NB4 (cell line): Measurements from ENCODE around the gene STK38.
"Not testable (repeated sequence)": the region's sequence is repeated elsewhere in the genome, so short reads cannot be mapped to it uniquely, and the experiment has no call there.

Source experiments
- DNase-seq: peaks from one replicate; pipeline ENCODE4 v3.0.0; 2010; ENCODE audit warnings: low read depth
- H3K4me3 ChIP-seq: one replicate; pipeline ENCODE4 v1.5.1; 2011; ENCODE audit warnings: mild to moderate bottlenecking, low read depth, low read length, moderate library complexity
- CTCF ChIP-seq: IDR thresholded peaks from one replicate; pipeline ENCODE4 v1.5.1; 2012; ENCODE audit warnings: low read depth, low read length
- MAX ChIP-seq: IDR thresholded peaks from 2 replicates; pipeline ENCODE4 v1.6.1; 2011; ENCODE audit warnings: low read depth, low read length
- MYC ChIP-seq: IDR thresholded peaks from 2 replicates; pipeline ENCODE4 v1.6.1; 2011; ENCODE audit warnings: low read depth, low read length
- POLR2A ChIP-seq: IDR thresholded peaks from 2 replicates; pipeline ENCODE4 v1.6.1; 2011; ENCODE audit warnings: mild to moderate bottlenecking; ENCODE audit not compliant: insufficient read length; ENCODE audit errors: extremely low read depth

Gene STK38

DNA sequence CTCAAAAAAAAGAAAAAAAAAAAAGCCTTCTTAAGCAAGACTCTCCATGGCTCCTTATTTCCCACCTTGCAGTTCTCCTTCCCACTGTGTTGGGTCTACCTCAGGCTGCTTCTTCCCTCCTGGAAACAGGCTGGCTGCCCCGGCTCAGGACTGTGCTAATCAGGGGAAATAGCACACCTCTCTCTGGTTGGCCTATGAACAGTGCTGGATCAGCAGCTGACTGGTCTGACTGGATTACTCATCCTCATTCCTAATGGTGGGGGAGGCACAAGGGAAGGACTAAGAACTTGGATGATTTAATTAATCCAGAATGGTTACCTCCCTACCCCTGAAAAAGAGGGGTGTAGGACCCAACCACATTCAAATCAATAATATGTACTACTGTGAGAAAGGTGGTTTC is 43.0 kb upstream of the STK38 start:
- no peak for TF ChIP-seq MAX
- TF ChIP-seq CTCF: no peak
- no peak for TF ChIP-seq MYC
- TF ChIP-seq POLR2A: no peak
- no peak for DNase-seq
- H3K4me3 ChIP-seq: no peak overlapping the region

- not testable (repeated sequence) for H3K4me3 ChIP-seq, DNase-seq
These were observed 41.7 kb upstream of the STK38 start for GRCh38 chr6:36589025-36589400.

- no peak overlapping the region for H3K4me3 ChIP-seq
- TF ChIP-seq MYC (no peak), POLR2A (no peak), CTCF (no peak), MAX (no peak)
- no peak for DNase-seq
These were observed 39.3 kb upstream of the STK38 start for GRCh38 chr6:36586606-36587005.

DNA sequence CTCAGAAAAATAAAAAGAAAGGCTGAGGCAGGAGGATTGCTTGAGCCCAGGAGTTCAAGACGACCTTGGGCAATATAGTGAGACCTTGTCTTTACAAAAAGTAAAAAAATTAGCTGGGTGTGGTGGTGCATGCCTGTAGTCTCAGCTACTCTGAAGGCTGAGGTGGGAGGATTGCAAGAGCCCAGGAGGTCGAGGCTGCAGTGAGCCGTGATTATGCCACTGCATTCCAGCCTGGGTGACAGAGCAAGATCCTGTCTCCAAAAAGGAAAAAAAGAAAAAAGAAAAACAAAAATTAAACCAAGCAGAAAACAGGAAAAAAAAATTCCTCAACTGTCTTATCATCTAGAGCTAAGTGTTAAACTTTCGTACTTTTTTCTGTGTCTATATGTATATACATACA is 34.4 kb upstream of the STK38 start:
- H3K4me3 ChIP-seq: no peak overlapping the region
- DNase-seq: no peak
- no peak for TF ChIP-seq MAX

- TF ChIP-seq CTCF: no peak
- H3K4me3 ChIP-seq: no peak overlapping the region
- no peak for DNase-seq
These were observed 32.9 kb upstream of the STK38 start for GRCh38 chr6:36580184-36580526.

- no peak overlapping the region for H3K4me3 ChIP-seq
- no peak for DNase-seq
- TF ChIP-seq MAX (no peak), MYC (no peak), POLR2A (no peak), CTCF (no peak)
These were observed 31.2 kb upstream of the STK38 start for GRCh38 chr6:36578431-36578830.

- TF ChIP-seq MAX (no peak), MYC (no peak), POLR2A (no peak), CTCF (no peak)
- no peak overlapping the region for H3K4me3 ChIP-seq
- DNase-seq: no peak
These were observed 30.8 kb upstream of the STK38 start for GRCh38 chr6:36578030-36578429.
